GM21360 (cell line): ENCODE results near the gene IL1R1.
"Not testable (repeated sequence)": the region's sequence is repeated elsewhere in the genome, so short reads cannot be mapped to it uniquely, and the experiment has no call there.

Experiments
- ATAC-seq: cut with Tn5 transposase; IDR thresholded peaks from one replicate; pipeline ENCODE4 v1.9.1; 2021; ENCODE audit warnings: mild to moderate bottlenecking, moderate library complexity; ENCODE audit not compliant: unreplicated experiment

The IL1R1 gene, protein sequence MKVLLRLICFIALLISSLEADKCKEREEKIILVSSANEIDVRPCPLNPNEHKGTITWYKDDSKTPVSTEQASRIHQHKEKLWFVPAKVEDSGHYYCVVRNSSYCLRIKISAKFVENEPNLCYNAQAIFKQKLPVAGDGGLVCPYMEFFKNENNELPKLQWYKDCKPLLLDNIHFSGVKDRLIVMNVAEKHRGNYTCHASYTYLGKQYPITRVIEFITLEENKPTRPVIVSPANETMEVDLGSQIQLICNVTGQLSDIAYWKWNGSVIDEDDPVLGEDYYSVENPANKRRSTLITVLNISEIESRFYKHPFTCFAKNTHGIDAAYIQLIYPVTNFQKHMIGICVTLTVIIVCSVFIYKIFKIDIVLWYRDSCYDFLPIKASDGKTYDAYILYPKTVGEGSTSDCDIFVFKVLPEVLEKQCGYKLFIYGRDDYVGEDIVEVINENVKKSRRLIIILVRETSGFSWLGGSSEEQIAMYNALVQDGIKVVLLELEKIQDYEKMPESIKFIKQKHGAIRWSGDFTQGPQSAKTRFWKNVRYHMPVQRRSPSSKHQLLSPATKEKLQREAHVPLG

DNA sequence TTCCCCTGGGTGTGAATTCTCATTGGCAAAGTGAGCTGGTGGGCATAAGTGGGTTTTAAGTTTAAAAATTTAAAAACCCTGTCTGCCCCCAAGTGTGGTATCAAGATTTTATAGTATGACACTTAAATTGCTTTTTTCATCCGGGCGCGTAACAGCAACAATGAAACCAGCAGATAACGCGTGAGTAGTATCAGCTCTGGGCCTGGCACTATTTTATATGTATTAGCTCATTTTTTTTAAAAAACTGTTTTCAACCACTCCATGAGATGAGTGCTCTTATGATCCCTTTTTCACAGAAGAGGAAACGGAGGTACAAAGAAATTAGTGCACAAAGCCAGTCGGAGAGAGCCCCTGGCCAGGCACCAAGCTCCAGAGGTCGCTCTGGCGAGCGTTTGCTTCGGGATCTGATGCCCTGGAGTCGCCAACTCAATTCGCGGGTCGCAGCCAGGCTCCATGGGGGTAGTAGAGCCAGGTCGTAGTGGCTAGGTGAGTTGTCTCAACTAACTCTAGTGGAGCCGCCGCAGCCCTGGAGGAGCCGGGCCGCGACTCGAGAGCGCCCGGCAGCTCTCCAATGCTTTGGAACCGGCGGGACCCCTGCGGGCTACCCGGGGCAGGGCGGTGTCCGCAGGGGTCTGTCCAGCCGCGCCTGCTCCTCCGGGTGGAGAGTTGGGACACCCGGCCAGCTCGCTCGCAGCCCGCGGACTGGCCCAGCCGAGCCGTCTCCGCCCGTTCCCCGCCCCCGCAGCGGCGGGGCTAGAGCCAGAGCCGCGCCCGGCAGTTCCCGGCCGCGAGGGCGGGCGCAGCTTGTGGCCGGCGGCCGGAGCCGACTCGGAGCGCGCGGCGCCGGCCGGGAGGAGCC, at the start of gene IL1R1:
TSS of gene IL1R1 (plus strand) at position 777 of the 859 bp plus-strand sequence. CDS start 14,979 bp downstream, outside the sequence.
- no peak for ATAC-seq

DNA sequence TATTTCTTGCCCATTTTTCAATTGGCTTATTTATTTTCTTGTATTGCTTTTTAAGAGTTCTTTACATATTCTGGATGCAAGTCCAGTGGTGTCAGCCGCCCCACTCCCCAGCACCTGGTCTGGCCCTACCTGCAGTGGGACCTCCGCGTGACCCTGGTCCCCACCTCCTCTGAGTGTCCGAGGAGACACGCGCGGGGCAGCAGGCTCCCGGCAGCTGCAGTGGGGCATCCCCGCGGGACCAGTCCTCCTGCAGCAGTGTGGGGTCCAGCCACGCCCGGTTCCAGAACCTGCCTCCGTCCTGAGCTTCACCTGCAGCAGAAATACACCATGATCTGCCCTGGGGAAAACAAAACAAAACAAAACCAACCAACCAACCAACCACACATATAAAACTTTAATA, 48.9 kb upstream of the IL1R1 start:
- ATAC-seq, result no peak

DNA sequence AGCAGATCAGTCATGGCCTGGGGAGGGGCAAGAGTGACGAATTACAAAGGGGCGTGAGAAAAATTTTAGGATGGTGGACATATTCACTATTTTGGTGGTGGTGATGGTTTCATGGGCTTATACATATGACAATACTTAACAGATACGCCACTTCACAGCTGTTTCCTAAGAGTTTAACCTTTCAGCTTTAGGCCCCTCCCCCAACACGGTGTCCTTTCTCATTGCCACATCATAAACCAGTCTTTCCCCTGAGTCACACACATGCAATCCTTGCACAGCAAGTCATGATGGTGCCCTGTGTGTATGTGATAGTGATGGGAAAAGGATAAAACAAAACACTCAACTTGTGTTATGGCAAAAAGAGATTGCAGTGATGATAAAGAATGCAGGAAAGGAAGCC, 47.6 kb upstream of the IL1R1 start:
- ATAC-seq, result no peak

DNA sequence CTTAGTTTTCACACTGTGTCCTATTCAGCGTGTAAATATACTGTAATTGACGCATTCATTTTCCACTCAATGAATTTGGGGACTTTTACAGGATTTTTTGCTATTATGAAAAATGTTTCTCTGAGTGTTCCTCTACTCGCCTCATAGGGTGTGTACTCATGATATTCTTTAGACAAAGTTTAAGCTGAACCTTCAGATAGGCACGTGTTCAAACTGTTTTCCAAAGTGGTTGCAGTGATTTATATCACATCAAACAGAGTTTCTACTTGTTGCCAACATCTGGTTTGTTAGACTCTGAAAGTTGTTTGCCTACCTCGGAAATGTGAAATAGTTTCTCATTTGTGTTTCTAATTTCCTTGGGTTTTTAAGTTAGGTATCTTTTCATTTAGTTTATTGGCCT, 46.4 kb upstream of the IL1R1 start:
- ATAC-seq, result no peak

DNA sequence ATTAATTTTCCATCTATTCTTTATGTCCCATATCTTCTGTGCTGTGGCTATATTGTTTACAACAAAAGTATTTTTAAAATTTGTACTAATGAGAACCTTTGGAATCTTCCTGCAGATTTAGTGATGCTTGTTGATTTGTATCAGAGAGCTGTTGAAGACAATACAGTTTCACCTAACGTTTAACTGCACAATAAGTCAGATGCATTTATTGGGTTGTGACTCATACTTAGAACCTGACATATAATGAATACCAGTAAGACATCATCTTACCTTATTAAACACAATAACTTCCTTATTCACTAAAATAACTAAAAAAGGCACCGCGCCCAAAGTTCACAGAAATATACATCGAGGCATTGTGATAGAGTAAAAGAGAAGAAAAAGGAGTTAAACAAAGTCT, 43.8 kb upstream of the IL1R1 start:
- no peak for ATAC-seq

DNA sequence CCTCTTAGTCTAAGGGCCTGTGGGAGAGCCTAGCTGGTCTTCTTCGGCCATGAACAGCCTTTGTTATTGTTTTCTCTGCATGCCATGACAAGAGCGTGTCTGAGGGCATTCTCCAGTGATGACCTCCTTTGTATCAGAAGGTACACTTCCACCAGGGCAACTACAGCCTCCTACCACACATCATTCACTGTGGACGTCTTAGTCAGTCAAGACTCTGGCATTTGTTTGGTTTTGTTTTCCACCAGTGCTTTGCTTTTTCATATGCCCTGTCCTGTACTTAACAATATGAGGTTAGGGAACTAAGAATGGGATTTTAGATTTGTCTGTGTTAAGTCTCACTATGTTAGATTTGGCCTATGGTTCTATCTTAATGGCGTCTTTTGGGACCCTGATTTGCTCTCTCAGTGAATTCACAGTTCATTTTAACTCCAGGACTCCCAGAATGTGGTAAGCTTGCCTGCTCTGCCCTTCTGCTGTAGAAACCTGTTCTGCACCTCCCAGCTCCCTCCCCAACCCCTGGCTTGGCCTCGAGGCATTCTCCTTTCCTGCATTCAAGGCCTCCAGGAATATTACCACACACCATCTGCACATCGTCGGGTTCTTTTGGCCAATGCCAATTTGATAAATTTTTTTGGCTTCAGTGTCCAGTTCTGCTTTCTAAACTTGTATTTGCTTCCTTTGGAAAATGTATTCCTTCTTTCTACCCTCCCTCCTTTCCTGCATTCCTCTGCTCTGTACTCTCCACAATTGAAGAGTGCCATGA, 42.8 kb upstream of the IL1R1 start:
- ATAC-seq, result no peak

DNA sequence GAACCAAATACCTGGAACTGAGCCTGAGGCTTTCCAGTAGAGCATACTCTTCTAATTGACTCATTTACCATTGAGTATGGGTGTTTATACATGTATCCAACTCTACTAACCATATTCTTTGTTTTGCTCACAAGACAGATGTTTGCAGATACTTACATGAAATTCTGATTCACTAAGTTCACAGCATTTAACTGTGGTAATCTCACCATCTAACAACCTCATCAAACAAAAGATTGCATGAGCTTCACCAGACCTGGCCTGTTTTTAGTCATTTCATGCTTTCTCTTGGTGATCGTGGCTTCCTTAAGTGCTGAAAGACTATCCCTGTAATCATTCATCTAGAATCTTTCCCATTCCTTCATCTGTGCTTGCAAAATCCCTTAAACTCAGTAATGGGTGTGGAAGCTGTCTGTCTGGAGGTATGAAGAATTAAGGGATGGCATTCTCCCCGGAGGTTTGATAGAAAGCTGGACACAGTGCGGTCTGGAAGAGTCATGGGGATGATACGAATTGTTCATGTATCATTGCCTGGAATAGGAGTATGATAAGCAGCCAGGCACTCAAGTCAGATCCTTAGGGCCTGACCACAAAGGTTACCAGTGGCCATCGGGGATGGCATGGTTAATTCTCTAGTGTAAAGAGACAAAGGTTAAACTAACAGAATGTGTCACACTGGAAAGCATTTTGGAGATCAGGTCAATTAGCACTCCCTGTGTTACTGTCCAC, 42.0 kb upstream of the IL1R1 start:
- ATAC-seq, result no peak

DNA sequence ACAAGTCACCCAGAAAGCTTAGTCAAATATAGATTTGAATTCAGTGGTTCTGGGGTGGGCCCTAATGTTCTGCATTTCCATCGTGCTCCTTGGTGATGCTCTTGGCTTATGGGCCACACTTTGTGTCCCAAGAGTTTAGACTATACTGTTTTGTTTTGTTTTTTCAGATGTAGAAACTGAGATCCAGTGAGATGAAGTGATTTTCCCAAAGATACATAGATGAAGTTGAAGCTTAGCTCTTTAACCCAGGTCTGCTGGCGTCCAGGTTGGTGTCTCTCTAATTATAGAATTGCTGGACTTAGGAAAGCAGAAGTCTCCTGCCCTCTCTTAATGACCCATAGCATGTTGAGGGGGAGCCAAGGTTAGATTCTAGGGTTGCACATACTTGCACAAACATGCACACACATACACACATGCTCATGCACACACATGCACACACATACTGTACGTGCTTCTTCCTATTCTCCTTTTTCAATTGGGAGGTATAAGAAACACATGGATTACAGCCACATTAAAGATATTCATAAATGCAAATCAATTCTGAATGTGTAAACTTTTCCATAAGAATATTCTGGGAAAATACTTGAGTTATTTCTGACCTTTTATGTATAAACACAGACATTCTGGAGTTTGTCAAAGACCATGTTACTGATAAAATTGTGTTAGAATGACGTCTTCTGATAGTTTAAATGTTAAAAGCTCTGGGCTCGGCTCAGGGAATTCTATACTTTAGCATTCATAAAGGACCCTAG, 41.3 kb upstream of the IL1R1 start:
- no peak for ATAC-seq

DNA sequence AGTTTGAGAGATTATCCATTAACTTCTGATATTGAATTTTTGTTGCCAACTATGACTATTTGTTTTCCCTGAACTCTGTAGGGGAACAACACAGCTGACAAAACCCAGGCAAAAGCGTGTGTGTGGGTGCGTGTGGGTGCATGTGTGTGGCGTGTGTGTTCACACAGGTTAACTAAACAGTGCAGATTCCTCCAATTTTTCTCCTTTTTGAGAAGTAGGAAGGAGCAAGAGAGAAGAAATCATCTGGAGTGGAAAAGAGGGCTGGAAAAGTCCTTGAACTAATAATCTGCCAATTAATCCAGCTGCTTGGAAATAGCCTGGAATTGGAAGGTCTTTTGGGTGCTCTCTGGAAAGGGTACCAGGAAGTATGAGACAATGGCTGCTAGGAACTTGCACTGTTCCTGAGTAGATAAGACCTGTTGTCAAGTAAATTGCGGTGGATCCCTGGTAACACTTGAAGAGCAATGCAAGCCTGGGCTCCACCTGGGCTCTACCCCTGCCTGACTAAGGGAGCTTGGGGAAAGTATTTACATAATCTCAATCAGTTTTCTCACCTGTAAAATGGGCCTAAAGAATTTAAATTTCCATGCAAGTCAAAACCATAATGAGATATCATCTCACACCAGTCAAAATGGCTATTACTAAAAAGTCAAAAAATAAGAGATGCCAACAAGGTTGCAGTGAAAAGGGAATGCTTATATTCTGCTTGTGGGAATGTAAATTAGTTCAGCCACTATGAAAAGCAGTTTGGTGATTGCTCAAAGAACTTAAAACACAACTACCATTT, 40.5 kb upstream of the IL1R1 start:
- no peak for ATAC-seq

DNA sequence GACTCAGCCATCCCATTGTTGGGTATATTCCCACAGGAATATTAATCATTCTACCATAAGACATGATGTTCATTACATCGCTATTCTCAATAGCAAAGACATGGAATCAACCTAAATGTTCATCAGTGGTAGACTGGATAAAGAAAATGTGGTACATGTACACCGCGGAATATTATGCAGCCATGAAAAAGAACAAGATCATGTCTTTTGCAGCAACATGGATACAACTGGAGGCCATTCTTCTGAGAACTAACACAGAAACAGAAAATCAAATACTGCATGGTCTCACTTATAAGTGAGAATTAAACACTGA, 40.0 kb upstream of the IL1R1 start:
- ATAC-seq, result not testable (repeated sequence)

DNA sequence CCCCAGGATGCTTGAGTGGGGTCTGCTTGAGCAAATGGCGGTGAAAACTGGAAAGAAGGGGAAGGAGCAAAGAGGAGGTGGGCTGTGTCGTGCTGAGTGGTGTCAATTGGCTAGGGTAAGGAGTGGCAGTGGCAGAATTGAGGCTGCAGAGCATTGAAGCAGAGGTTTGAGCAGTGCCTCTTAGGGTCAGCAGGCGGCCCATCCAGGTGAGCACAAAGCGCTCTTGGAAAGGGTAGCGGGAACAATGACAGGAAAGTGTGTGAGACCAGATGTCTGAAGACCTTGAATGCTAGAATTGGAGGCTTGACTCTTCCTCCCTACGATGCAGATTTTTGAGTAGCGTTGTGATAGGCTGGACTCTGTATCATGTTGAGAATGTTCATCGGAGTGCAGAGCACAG, 39.3 kb upstream of the IL1R1 start:
- ATAC-seq, result no peak

DNA sequence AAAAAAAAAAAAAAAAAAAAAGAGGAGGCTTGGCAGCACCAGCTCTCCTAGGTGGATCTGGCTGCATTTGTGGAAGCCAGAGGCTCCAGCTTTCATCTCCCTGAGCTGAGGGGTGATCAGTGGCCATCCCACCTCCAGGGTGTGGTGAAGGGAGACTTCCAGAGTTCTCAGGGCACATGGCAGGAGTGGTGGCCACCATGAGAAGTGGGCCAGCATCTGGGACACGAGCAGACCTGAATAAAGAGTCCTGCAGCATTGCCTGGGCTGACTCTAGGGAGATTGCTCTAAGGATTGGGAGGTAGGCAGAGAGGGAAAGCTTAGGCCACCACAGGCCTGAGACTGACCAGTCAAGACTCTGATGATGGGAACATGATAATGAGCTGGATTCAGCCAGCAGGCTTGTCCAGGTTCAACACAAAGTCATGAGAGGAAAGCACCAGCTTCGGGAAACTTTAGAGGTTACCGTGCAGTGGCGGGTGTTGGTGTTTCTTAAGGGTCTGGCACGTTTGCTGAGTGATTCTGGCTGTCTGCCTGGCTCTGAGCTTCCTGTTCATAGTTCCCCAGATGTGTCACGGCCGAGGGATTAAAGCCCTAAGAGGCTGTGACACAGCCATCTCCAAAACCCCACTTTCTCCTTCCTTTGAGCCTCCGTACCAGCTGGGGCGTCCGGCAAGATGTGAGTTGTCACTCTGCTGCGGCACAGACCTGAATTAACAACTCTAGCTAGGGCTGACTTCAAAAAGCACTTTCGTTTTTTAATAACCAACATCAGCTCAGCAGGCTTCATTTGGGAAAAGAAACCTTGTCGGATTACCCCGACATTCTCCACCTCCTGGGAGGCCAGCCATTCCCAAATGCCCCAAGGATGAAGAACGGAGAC, 38.3 kb upstream of the IL1R1 start:
- ATAC-seq, result peak; percentile 89

DNA sequence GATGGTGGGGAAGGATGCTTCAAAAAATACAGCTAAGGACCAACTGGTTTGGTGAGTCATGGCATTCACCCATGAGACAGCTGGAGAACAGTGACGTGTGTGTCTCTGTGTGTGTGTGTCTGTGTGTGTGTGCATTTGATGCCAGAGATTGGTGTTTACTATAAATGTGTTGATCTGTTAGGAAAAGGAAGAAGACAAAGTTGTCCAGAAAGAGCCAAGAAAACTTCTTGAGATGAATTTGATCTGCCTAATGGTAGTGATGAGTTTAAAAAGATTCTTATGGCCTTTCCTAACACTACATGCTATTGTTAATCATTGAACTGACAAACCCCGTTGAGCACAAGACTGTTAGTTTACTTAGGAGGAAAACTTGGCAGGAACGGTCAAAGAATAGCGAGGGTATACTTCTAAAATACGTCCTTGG, 36.4 kb upstream of the IL1R1 start:
- no peak for ATAC-seq

DNA sequence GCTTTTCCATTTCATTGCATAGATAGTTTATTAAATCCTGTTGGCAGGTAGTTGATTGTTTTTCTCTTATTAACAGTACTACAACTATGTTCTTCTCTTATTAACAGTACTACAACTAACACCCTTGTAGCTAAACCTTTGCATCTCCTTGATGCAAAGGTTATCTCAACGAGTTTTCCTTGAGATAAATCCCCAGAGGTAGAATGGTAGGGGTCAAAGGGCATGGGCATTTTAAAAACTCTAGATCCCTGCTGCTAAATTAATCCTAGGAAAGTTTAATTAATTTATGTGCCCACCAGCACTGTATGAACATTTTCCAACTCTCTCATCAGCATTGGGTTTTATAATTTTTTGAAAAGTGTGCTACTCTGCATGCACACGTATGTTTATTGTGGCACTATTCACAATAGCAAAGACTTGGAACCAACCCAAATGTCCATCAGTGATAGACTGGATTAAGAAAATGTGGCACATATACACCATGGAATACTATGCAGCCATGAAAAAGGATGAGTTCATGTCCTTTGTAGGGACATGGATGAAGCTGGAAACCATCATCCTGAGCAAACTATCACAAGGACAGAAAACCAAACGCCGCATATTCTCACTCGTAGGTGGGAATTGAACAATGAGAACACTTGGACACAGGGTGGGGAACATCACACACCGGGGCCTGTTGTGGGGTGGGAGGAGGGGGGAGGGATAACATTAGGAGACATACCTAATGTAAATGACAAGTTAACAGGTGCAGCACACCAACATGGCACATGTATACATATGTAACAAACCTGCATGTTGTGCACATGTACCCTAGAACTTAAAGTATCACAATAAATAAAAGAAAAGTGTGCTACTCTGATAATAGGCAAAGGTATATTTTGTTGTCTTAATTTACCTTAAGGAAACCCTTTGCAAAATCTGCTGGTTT, 35.5 kb upstream of the IL1R1 start:
- not testable (repeated sequence) for ATAC-seq

DNA sequence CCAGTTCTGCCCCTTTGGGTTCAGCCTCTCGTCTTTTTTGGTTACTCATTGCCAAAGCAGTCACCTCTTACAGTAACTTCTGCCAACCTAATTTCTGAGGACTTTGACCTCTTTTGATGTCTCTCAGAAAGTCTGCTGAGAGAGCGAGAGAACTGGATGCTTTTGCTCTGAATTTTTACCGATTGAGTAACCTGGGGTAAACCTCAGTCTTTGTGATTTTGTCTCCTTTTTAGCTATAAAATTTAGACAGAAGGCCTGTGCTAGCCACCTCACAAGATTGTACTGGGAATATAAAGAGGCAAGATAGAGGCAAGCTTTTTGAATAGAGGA, 34.8 kb upstream of the IL1R1 start:
- ATAC-seq, result no peak

DNA sequence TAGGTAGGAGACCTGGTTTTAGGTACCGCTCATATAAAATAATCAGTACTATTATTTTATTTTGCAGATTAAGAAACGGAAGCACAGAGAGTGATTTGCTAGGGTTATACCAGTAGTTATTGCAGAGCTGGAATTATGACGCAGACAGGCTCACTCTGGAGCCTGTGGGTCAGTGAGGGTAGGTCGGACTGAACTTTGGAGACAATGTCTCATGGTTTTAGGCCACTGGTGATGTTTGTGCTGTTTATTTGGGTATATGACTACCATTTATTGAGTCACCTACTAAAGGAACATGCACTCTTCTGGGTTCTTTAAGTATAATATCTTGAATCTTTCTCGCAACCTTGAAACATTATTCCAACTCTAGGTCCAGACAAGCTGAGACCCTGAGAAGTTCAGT, 33.5 kb upstream of the IL1R1 start:
- no peak for ATAC-seq

DNA sequence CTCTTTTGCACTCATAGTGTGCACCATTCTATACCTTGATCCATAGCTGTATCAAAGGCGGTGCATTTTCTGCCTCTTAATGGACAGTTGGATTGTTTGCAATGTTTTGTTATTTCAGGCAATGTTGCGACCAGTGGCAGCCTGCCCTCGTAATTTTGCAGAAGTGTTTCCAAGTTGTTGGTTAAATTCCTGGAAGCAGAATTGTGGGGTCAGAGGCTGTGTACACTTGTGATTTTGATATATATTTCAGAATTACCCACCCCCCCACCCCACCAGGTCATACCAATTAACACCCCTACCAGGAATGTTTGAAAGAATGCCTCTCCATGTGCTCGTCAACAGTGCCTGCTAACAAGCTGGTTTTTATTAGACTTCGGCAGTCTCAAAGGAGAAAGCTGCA, 32.4 kb upstream of the IL1R1 start:
- ATAC-seq, result no peak
